GM12872 (cell line): Measurements from ENCODE around the gene CRYBG1.

Experiments used
- CTCF ChIP-seq: IDR thresholded peaks from 3 replicates; pipeline ENCODE4 v1.5.1; 2011; ENCODE audit warnings: low read depth, mild to moderate bottlenecking, low read length, moderate library complexity; ENCODE audit not compliant: insufficient read depth

Gene CRYBG1

GRCh38 chr6:106458021-106458986, 97.8 kb downstream of the CRYBG1 start:
- no peak for TF ChIP-seq CTCF

DNA sequence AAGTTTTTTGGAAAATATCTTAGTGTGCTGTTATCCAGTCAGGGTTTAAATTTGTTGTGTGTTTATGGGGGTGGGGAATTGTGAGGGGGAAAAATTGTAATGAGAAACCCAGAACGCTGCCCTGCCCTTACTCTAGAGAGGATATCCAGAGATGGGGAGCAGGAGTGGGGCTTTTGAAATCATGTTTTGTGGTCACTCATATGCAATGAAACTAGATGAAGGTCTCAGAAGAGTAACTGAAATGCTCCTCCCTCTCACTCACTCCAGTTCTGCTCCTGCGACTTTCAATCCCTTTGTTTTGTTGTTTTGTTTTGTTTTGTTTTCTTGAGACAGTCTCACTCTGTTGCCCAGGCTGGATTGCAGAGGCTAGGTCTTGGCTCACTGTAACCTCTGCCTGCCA, 100.0 kb downstream of the CRYBG1 start:
- no peak for TF ChIP-seq CTCF

DNA sequence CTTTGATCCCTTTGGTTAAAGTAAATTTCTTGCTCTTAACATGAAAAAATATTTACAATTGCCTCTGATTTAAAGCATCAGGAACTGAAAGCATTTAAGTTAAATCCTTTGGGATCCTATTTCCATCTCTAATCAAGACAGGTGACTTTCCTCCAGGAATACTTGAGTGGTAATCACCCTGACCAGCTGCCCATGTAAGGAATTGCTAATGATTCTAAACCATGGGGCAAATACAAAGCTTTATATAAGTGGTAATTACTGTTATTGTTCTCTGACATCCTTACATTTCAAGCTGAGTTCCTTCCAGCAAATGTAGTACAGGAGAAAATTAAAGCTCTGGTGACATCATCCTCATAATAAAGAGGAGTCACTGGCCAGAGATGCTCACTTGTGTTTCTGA, 100.6 kb downstream of the CRYBG1 start:
- TF ChIP-seq CTCF = no peak

- TF ChIP-seq CTCF = no peak
Measured at GRCh38 chr6:106462923-106463557, 102.5 kb downstream of the CRYBG1 start.

- TF ChIP-seq CTCF = no peak
Measured at GRCh38 chr6:106466211-106466610, 105.7 kb downstream of the CRYBG1 start.

DNA sequence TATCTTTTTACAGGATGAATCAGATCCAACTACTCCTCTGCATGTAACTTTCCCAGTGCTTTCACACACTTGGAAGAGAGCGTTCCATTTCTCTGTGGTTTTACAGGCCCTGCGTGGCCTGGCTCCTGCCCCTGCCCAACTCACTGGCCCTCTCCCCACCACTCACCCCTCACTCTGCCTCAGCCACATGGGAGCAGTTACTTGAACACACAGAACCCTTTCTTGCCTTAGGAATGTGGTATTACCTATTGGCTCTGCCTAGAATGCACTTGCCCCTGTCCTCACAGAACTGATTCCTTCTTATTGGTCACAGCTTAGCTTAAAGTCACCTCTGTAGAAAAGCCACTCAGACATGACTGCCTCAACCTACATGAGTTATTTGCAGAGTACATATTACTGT, 108.4 kb downstream of the CRYBG1 start:
- no peak for TF ChIP-seq CTCF

DNA sequence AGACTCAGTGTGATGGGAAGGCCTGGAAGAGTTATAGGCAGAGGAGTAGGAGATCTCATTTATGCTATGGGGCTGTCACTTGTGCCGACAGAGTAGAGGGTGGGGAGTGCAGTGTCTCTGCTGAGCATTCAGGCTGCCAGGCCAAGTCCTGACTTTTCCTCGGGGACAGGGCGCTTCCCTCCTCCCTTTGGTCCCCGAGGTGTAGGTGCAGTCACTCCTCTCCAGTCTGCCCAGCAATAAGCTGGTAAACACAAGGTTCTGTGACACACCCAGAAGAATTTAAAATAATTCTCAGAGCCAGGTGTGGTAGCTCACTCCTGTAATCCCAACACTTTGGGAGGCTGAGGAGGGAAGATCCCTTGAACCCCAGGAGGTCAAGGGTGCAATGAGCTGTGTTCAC, 109.4 kb downstream of the CRYBG1 start:
- no peak for TF ChIP-seq CTCF
